HEK293 (cell line): ENCODE results near the gene IGSF3.

Source experiments
- CTCF ChIA-PET: fragments of 350-600 bp; formaldehyde crosslinking; extraction: SDS; loops from one replicate; lab custom pipeline; 2021; ENCODE audit warnings: antibody characterized with exemption; lab: Yijun Ruan, JAX
- POLR2A ChIA-PET: fragments of 300-600 bp; formaldehyde crosslinking; extraction: SDS; loops from one replicate; lab custom pipeline; 2020; ENCODE audit warnings: antibody characterized with exemption, inconsistent platforms; lab: Yijun Ruan, JAX
- H3K27ac ChIP-seq: fragments of 200-500 bp; sonication (Bioruptor generic); 2 replicates; pipeline ENCODE4 v1.5.1; 2014; ENCODE audit warnings: low read depth, low read length, control low read depth, inconsistent platforms; ENCODE audit errors: extremely low read depth
- H3K36me3 ChIP-seq, 2 experiments: fragments of 200-500 bp in 1 of 2; sonication (Bioruptor generic) in 1 of 2; 1 replicate in 1 of 2; 2 replicates in 1 of 2; pipeline ENCODE4 v1.5.1; 2014 to 2017; ENCODE audit warnings: inconsistent platforms in 2 of 2, low read length in 2 of 2; ENCODE audit not compliant: control insufficient read depth in 2 of 2, insufficient read depth in 1 of 2
- H3K4me1 ChIP-seq: fragments of 200-500 bp; sonication (Bioruptor generic); 2 replicates; pipeline ENCODE4 v1.5.1; 2014; ENCODE audit warnings: mild to moderate bottlenecking, low read length, inconsistent platforms; ENCODE audit not compliant: control insufficient read depth, insufficient read depth
- H3K4me3 ChIP-seq: 2 replicates; pipeline ENCODE4 v1.5.1; 2011; ENCODE audit warnings: low read depth, mild to moderate bottlenecking, control low read depth, low read length, moderate library complexity
- H3K9me3 ChIP-seq: fragments of 200-500 bp; sonication (Bioruptor generic); 2 replicates; pipeline ENCODE4 v1.5.1; 2014; ENCODE audit warnings: low read depth, low read length, inconsistent platforms; ENCODE audit not compliant: control insufficient read depth, insufficient read depth
- HIC1 ChIP-seq: fragments of 450-650 bp; formaldehyde crosslinking; IDR thresholded peaks from 2 replicates; pipeline ENCODE4 v1.5.1; 2016; ENCODE audit warnings: missing biosample characterization, missing genetic modification characterization
- KLF10 ChIP-seq: fragments of 450-650 bp; IDR thresholded peaks from 2 replicates; pipeline ENCODE4 v1.5.1; 2018; ENCODE audit warnings: missing biosample characterization, mild to moderate bottlenecking, missing genetic modification characterization
- KLF16 ChIP-seq: fragments of 450-650 bp; formaldehyde crosslinking; IDR thresholded peaks from 2 replicates; pipeline ENCODE4 v1.5.1; 2017; ENCODE audit warnings: missing biosample characterization, missing genetic modification characterization
- KLF9 ChIP-seq: fragments of 450-650 bp; formaldehyde crosslinking; IDR thresholded peaks from 2 replicates; pipeline ENCODE4 v1.5.1; 2016; ENCODE audit warnings: missing biosample characterization, missing genetic modification characterization, low read depth
- REST ChIP-seq: fragments of 450-650 bp; formaldehyde crosslinking; IDR thresholded peaks from 2 replicates; pipeline ENCODE4 v1.5.1; 2016; ENCODE audit warnings: missing biosample characterization, missing genetic modification characterization
- SP2 ChIP-seq: fragments of 450-650 bp; formaldehyde crosslinking; IDR thresholded peaks from 2 replicates; pipeline ENCODE4 v1.5.1; 2016; ENCODE audit warnings: missing biosample characterization, missing genetic modification characterization
- ZBTB10 ChIP-seq: fragments of 450-650 bp; formaldehyde crosslinking; IDR thresholded peaks from 2 replicates; pipeline ENCODE4 v1.5.1; 2016; ENCODE audit warnings: missing biosample characterization, missing genetic modification characterization
- ZBTB17 ChIP-seq: fragments of 450-650 bp; formaldehyde crosslinking; IDR thresholded peaks from 2 replicates; pipeline ENCODE4 v1.5.1; 2016; ENCODE audit warnings: missing biosample characterization, missing genetic modification characterization
- ZBTB20 ChIP-seq: fragments of 450-650 bp; formaldehyde crosslinking; IDR thresholded peaks from 2 replicates; pipeline ENCODE4 v1.5.1; 2016; ENCODE audit warnings: missing biosample characterization, missing genetic modification characterization
- ZBTB26 ChIP-seq: fragments of 450-650 bp; formaldehyde crosslinking; optimal IDR thresholded peaks from 2 replicates; pipeline ENCODE3; 2016; ENCODE audit warnings: missing biosample characterization, mild to moderate bottlenecking, missing genetic modification characterization
- ZNF133 ChIP-seq: fragments of 450-650 bp; formaldehyde crosslinking; IDR thresholded peaks from 2 replicates; pipeline ENCODE4 v1.5.1; 2016; ENCODE audit warnings: missing biosample characterization, missing genetic modification characterization
- ZNF292 ChIP-seq: fragments of 450-650 bp; formaldehyde crosslinking; IDR thresholded peaks from 2 replicates; pipeline ENCODE4 v1.5.1; 2016; ENCODE audit warnings: low read depth, missing biosample characterization, missing genetic modification characterization, borderline replicate concordance
- ZNF335 ChIP-seq: fragments of 450-650 bp; formaldehyde crosslinking; conservative IDR thresholded peaks from 2 replicates; pipeline ENCODE4 v1.5.1; 2016; ENCODE audit warnings: missing biosample characterization, missing genetic modification characterization
- ZNF398 ChIP-seq: fragments of 450-650 bp; formaldehyde crosslinking; IDR thresholded peaks from 2 replicates; pipeline ENCODE4 v1.5.1; 2017; ENCODE audit warnings: missing biosample characterization, missing genetic modification characterization
- ZNF510 ChIP-seq: fragments of 450-650 bp; formaldehyde crosslinking; IDR thresholded peaks from 2 replicates; pipeline ENCODE4 v1.5.1; 2018; ENCODE audit warnings: mild to moderate bottlenecking, missing genetic modification characterization, missing biosample characterization; ENCODE audit not compliant: insufficient replicate concordance
- ZNF530 ChIP-seq: fragments of 450-650 bp; formaldehyde crosslinking; IDR thresholded peaks from 2 replicates; pipeline ENCODE4 v1.5.1; 2016; ENCODE audit warnings: low read depth, missing biosample characterization, missing genetic modification characterization
- ZNF596 ChIP-seq: fragments of 450-650 bp; IDR thresholded peaks from 2 replicates; pipeline ENCODE4 v1.5.0; 2018; ENCODE audit warnings: missing biosample characterization, mild to moderate bottlenecking, missing genetic modification characterization, moderate library complexity
- ZNF629 ChIP-seq: fragments of 450-650 bp; formaldehyde crosslinking; IDR thresholded peaks from 2 replicates; pipeline ENCODE4 v1.5.1; 2017; ENCODE audit warnings: missing biosample characterization, missing genetic modification characterization
- ZNF660 ChIP-seq: fragments of 450-650 bp; IDR thresholded peaks from 2 replicates; pipeline ENCODE4 v1.5.1; 2018; ENCODE audit warnings: missing biosample characterization, mild to moderate bottlenecking, missing genetic modification characterization

The IGSF3 gene

GRCh38 chr1:116667575-116668105, at the start of gene IGSF3:
Gene IGSF3 (minus strand): TSS chr1:116667733. CDS start chr1:116666326, 1,407 bp downstream.
- Histone ChIP-seq H3K9me3 (no peaks in the 10 kb centered on the region), H3K36me3 (peaks cover 0 to 4% of the 10 kb centered on the region in 2 experiments; a peak in 1 of 3 replicates), H3K27ac (peak within 1 kb of the TSS; percentile 38; the same call in 1 of the 2 replicates), H3K4me3 (peak within 1 kb of the TSS; percentile 66), H3K4me1 (peaks cover 3% of the 10 kb centered on the region; the same call in 1 of the 2 replicates)
- TF ChIP-seq REST (tag by site-specific recombination) (no peak), ZNF660 (tag by site-specific recombination) (0 out of 2 replicates have a peak, but pooled peaks have one; percentile 10), ZBTB17 (tag by site-specific recombination) (no peak), ZNF133 (tag by site-specific recombination) (no peak), ZNF292 (tag by site-specific recombination) (no peak), ZNF596 (tag by site-specific recombination) (0 out of 2 replicates have a peak, but pooled peaks have one; percentile 4), SP2 (tag by site-specific recombination) (0 out of 2 replicates have a peak, but pooled peaks have one; percentile 5), ZNF398 (tag by site-specific recombination) (peak; percentile 64; the same call in 1 of the 2 replicates), ZBTB26 (tag by site-specific recombination) (peak; percentile 68), ZNF530 (tag by site-specific recombination) (no peak), ZBTB20 (peak; percentile 83), KLF16 (tag by site-specific recombination) (peak; percentile 36; the same call in 1 of the 2 replicates), HIC1 (tag by site-specific recombination) (peak; percentile 55; the same call in 1 of the 2 replicates), ZBTB10 (tag by site-specific recombination) (no peak), KLF10 (tag by site-specific recombination) (peak; percentile 33; the same call in 1 of the 2 replicates), ZNF629 (tag by site-specific recombination) (no peak), KLF9 (tag by site-specific recombination) (peak; percentile 47), ZNF510 (tag by site-specific recombination) (no peak), ZNF335 (tag by site-specific recombination) (peak; percentile 72)
- POLR2A ChIA-PET = interaction anchor here (0.6 to 1.2 kb wide), 7 partner anchors 18 to 773 kb away, joined by 3 to 5 read pairs (median 3); partner anchors contain the start of gene TTF2
- CTCF ChIA-PET = interaction anchor here (1.1 to 1.7 kb wide), 2 partner anchors 10 to 93 kb away, joined by 4 to 7 read pairs; no protein-coding TSS in a partner anchor
